UCSD-AML1 (cell line): ENCODE measurements around the gene ZFP36L1.

Experiments used
- DNase-seq: peaks from one replicate; lab custom pipeline; 2025; ENCODE audit not compliant: unreplicated experiment; lab: John Stamatoyannopoulos, UW

ZFP36L1 gene

GRCh38 chr14:68796418-68797101 is 3.7 kb upstream of the ZFP36L1 start:
- DNase-seq = no peak

- DNase-seq = peak; percentile 72
These were observed 2.9 kb upstream of the ZFP36L1 start for GRCh38 chr14:68795597-68796417.

GRCh38 chr14:68794851-68795596 is 2.2 kb upstream of the ZFP36L1 start:
- DNase-seq = no peak

- DNase-seq = no peak
These were observed 1.4 kb upstream of the ZFP36L1 start for GRCh38 chr14:68794130-68794850.

- DNase-seq = no peak
These were observed 865 bp upstream of the ZFP36L1 start for GRCh38 chr14:68793734-68794129.

GRCh38 chr14:68792678-68792978 is 239 bp downstream of the ZFP36L1 start:
- no peak for DNase-seq

GRCh38 chr14:68791902-68792677 is 777 bp downstream of the ZFP36L1 start:
- no peak for DNase-seq

- DNase-seq = no peak
These were observed 1.6 kb downstream of the ZFP36L1 start for GRCh38 chr14:68791078-68791901.

- DNase-seq = no peak
These were observed 2.2 kb downstream of the ZFP36L1 start for GRCh38 chr14:68790644-68791077.

GRCh38 chr14:68789821-68790643 is 2.8 kb downstream of the ZFP36L1 start:
- no peak for DNase-seq

GRCh38 chr14:68788996-68789820 is 3.7 kb downstream of the ZFP36L1 start:
- DNase-seq = peak; percentile 81

GRCh38 chr14:68788275-68788995 is 4.4 kb downstream of the ZFP36L1 start:
- DNase-seq = no peak

GRCh38 chr14:68787092-68787992 is 5.5 kb downstream of the ZFP36L1 start:
- no peak for DNase-seq

- no peak for DNase-seq
These were observed 6.3 kb downstream of the ZFP36L1 start for GRCh38 chr14:68786491-68787091.

- DNase-seq = no peak
These were observed 7.1 kb downstream of the ZFP36L1 start for GRCh38 chr14:68785534-68786490.
